PC-3 (cell line): Measurements from ENCODE around the gene RPL5. TPM values are rescaled to one million over a fixed set of nuclear protein-coding genes. Genes with fewer than 3 reads are reported as not detected.
A peak's percentile ranks its signal among the peaks of the same experiment; 100 is the strongest.

ENCODE experiments used
- ATAC-seq: fragments of 200-7000 bp; cut with Tn5 transposase; 2 replicates; pipeline ENCODE4 v1.9.1; 2020; ENCODE audit warnings: mild to moderate bottlenecking, moderate library complexity
- BruUV-seq: library from RNA; stranded (reverse); fragments of 400-500 nt; replicated peaks from 2 replicates; lab custom pipeline; 2021; lab: Mats Ljungman, UMichigan
- CTCF ChIA-PET: fragments of 300-600 bp; sonication (Branson Sonifier 250); formaldehyde crosslinking; loops from one replicate; lab custom pipeline; 2022; ENCODE audit warnings: antibody characterized with exemption; lab: Charles Lee
- POLR2A ChIA-PET: fragments of 300-600 bp; sonication (Branson Sonifier 250); formaldehyde crosslinking; loops from one replicate; lab custom pipeline; 2022; ENCODE audit warnings: antibody characterized with exemption; ENCODE audit not compliant: unreplicated experiment; lab: Charles Lee
- DNase-seq: peaks from one replicate; pipeline ENCODE4 v3.0.0-alpha.2; 2015
- H2AFZ ChIP-seq: fragments of 300-600 bp; sonication (generic); 2 replicates; pipeline ENCODE4 v1.6.0; 2016; ENCODE audit warnings: antibody characterized with exemption, low read length
- H3F3A ChIP-seq: fragments of 300-600 bp; sonication (generic); one replicate; pipeline ENCODE4 v1.6.0; 2017; ENCODE audit warnings: antibody characterized with exemption, low read length, control low read depth, mild to moderate bottlenecking; ENCODE audit not compliant: unreplicated experiment
- H3K27ac ChIP-seq: fragments of 300-600 bp; sonication (generic); 2 replicates; pipeline ENCODE4 v1.5.1; 2016; ENCODE audit warnings: mild to moderate bottlenecking, low read length
- H3K27me3 ChIP-seq: fragments of 300-600 bp; sonication (generic); 2 replicates; pipeline ENCODE4 v1.6.1; 2016; ENCODE audit warnings: low read length, mixed read lengths
- H3K36me3 ChIP-seq: fragments of 300-600 bp; sonication (generic); 2 replicates; pipeline ENCODE4 v1.6.1; 2016; ENCODE audit warnings: low read depth, mixed run types, low read length, mixed read lengths
- H3K4me1 ChIP-seq: fragments of 300-600 bp; sonication (generic); 2 replicates; pipeline ENCODE4 v1.5.1; 2016; ENCODE audit warnings: low read length; ENCODE audit not compliant: insufficient read depth
- H3K4me2 ChIP-seq: fragments of 300-600 bp; sonication (generic); 2 replicates; pipeline ENCODE4 v1.6.0; 2016; ENCODE audit warnings: low read length
- H3K4me3 ChIP-seq: fragments of 300-600 bp; sonication (generic); 2 replicates; pipeline ENCODE4 v1.5.1; 2016; ENCODE audit warnings: mild to moderate bottlenecking, low read length, mixed read lengths
- H3K79me2 ChIP-seq: fragments of 300-600 bp; sonication (generic); 2 replicates; pipeline ENCODE4 v1.6.1; 2017; ENCODE audit warnings: low read length, mixed read lengths
- H3K9ac ChIP-seq: fragments of 300-600 bp; sonication (generic); 2 replicates; pipeline ENCODE4 v1.6.0; 2016; ENCODE audit warnings: mild to moderate bottlenecking, low read length
- H3K9me2 ChIP-seq: fragments of 300-600 bp; sonication (generic); replicated peaks from 2 replicates; pipeline ENCODE4 v1.6.1; 2016; ENCODE audit warnings: mixed run types, low read length, mixed read lengths
- H3K9me3 ChIP-seq: fragments of 300-600 bp; sonication (generic); 2 replicates; pipeline ENCODE4 v1.6.1; 2016; ENCODE audit warnings: low read length, mixed read lengths
- H4K20me1 ChIP-seq: fragments of 300-600 bp; sonication (generic); 2 replicates; pipeline ENCODE4 v1.6.1; 2016; ENCODE audit warnings: low read length, mixed read lengths
- CTCF ChIP-seq: fragments of 300-600 bp; sonication (generic); conservative IDR thresholded peaks from 2 replicates; pipeline ENCODE4 v1.5.1; 2017; ENCODE audit warnings: antibody characterized with exemption, low read depth, mild to moderate bottlenecking, low read length
- EZH2 ChIP-seq: fragments of 300-600 bp; sonication (generic); IDR thresholded peaks from one replicate; pipeline ENCODE4 v1.6.1; 2017; ENCODE audit warnings: antibody characterized with exemption, mild to moderate bottlenecking, low read length; ENCODE audit not compliant: unreplicated experiment
- EZH2phosphoT487 ChIP-seq: fragments of 300-600 bp; sonication (generic); IDR thresholded peaks from 2 replicates; pipeline ENCODE4 v1.6.1; 2018; ENCODE audit warnings: mild to moderate bottlenecking, antibody characterized with exemption, low read length, borderline replicate concordance
- intact Hi-C: fragments of 100-400 bp; cut with micrococcal nuclease; formaldehyde crosslinking; loops from 2 replicates; pipeline ENCODE4 v1.9.0; 2023
- total RNA-seq: library from RNA; depleted of rRNA; stranded (reverse); fragments of >200 nt; gene quantifications from 2 replicates; pipeline ENCODE4 v1.2.3, GENCODE V29; 2014

Gene RPL5
- total RNA-seq, 1 experiment from 2014 or later, result 1,285 TPM

DNA sequence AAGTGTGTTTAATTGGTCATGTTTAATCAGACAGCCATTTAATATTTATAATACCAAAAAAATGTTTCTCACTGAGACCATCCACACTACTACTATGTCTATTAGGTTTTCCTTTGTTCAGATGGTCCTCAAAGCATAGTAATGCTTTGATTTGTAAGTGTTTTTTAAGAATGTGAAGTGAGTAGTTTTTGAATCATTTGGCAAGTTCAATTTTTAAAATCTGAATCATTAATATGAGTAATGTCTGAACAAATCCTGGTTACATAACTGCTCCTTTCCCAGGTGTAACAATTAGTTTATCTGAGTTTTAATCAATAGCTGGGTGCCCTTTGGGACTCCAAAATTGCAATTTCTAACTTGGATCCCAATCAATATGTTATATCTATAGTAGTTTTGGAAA lies 23.5 kb upstream of the RPL5 start:
- no peaks in the 10 kb centered on the region for H3F3A ChIP-seq
- intact Hi-C loops, result no loop called here
- no TSS peak for BruUV-seq
- TF ChIP-seq CTCF, result no peak
- no peak for TF ChIP-seq EZH2
- TF ChIP-seq EZH2phosphoT487, result no peak
- H4K20me1 ChIP-seq, result no peaks in the 10 kb centered on the region
- no peaks in the 10 kb centered on the region for H3K9me3 ChIP-seq
- H3K9ac ChIP-seq, result no peak overlapping the region
- H3K4me2 ChIP-seq, result peak overlapping the region; percentile 11; the same call in 1 of the 2 replicates
- H3K79me2 ChIP-seq, result no peaks in the 10 kb centered on the region
- DNase-seq (peak; percentile 62), ATAC-seq (peak; percentile 67)
- ChIA-PET POLR2A (no interaction called here), CTCF (no interaction called here)
- no peak overlapping the region for H3K4me3 ChIP-seq
- no peaks in the 10 kb centered on the region for H3K36me3 ChIP-seq
- no peaks in the 10 kb centered on the region for H3K9me2 ChIP-seq
- peak overlapping the region; percentile 4; the same call in 1 of the 2 replicates for H3K27ac ChIP-seq
- no peaks in the 10 kb centered on the region for H3K27me3 ChIP-seq
- H2AFZ ChIP-seq, result no peak overlapping the region
- peaks cover 14% of the 10 kb centered on the region for H3K4me1 ChIP-seq

DNA sequence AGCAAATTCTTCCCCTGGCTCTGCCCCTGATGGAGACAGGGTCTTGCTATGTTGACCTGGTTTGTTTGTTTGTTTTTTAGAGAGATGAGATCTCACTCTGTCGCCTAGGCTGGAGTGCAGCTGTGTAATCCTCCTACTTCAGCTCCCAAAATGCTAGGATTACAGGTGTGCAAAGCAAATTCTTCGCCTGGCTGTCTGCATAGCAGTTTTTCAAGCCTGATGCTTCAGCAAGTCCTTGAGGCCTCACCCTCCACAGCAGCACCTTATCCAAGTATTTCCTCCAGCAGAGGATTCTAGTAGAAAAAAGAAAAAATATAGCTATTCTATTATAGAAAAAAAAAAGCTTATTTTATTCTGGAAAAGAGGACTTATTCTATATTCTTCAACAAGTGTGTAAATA lies 15.1 kb upstream of the RPL5 start:
- 0 out of 2 replicates have a peak overlapping the region, but pooled peaks have one; percentile 8 for H3K27ac ChIP-seq
- TF ChIP-seq CTCF (no peak), EZH2 (no peak), EZH2phosphoT487 (no peak)
- no peak overlapping the region for H2AFZ ChIP-seq
- peaks cover 18% of the 10 kb centered on the region for H3K4me1 ChIP-seq
- peak overlapping the region; percentile 46; the same call in 1 of the 2 replicates for H3K4me2 ChIP-seq
- H3K4me3 ChIP-seq, result no peak overlapping the region
- no peaks in the 10 kb centered on the region for H3K9me3 ChIP-seq
- ChIA-PET POLR2A (no interaction called here), CTCF (interaction anchor here (1.0 kb wide), 1 partner anchor 67 kb away, joined by 3 read pairs; no protein-coding TSS in a partner anchor)
- H4K20me1 ChIP-seq, result no peaks in the 10 kb centered on the region
- no peaks in the 10 kb centered on the region for H3F3A ChIP-seq
- intact Hi-C loops, result no loop called here
- no peak overlapping the region for H3K9ac ChIP-seq
- H3K79me2 ChIP-seq, result no peaks in the 10 kb centered on the region
- ATAC-seq (no peak), DNase-seq (no peak)
- no peaks in the 10 kb centered on the region for H3K27me3 ChIP-seq
- BruUV-seq, result no TSS peak
- no peaks in the 10 kb centered on the region for H3K36me3 ChIP-seq
- H3K9me2 ChIP-seq, result no peaks in the 10 kb centered on the region

- no peak for TF ChIP-seq CTCF
- no peak for TF ChIP-seq EZH2phosphoT487
- no peak for TF ChIP-seq EZH2
- Histone ChIP-seq H3K9me3 (no peaks in the 10 kb centered on the region), H3K4me3 (no peak overlapping the region), H3K27me3 (no peaks in the 10 kb centered on the region), H3K79me2 (no peaks in the 10 kb centered on the region), H3K4me1 (peaks cover 18% of the 10 kb centered on the region), H3K9ac (no peak overlapping the region), H4K20me1 (no peaks in the 10 kb centered on the region), H3K36me3 (no peaks in the 10 kb centered on the region), H3K4me2 (peak overlapping the region; percentile 46), H3F3A (no peaks in the 10 kb centered on the region), H3K9me2 (no peaks in the 10 kb centered on the region), H2AFZ (no peak overlapping the region), H3K27ac (0 out of 2 replicates have a peak overlapping the region, but pooled peaks have one; percentile 8)
- intact Hi-C loops, result no loop called here
- CTCF ChIA-PET, result interaction anchor here (1.0 kb wide), 1 partner anchor 68 kb away, joined by 3 read pairs; no protein-coding TSS in a partner anchor
- no TSS peak for BruUV-seq
- peak; percentile 67 for DNase-seq
- POLR2A ChIA-PET, result no interaction called here
- peak; percentile 56 for ATAC-seq
Measured at GRCh38 chr1:92817137-92817697, 14.6 kb upstream of the RPL5 start.
